ENCODE measurements around the gene CCSER1.
"Not testable (repeated sequence)": the region's sequence is repeated elsewhere in the genome, so short reads cannot be mapped to it uniquely, and the experiment has no call there.

The CCSER1 gene

GRCh38 chr4:91600301-91600700 is 1473.1 kb downstream of the CCSER1 start:
- H3K4me3 ChIP-seq (ENCODE audit: low read depth, low read length): no peak overlapping the region
- DNase-seq (ENCODE audit: low read depth, low spot score): no peak
- TF ChIP-seq CTCF (IDR thresholded peaks at IDR 0.05; ENCODE audit: low read depth, low read length): no peak
- in situ Hi-C loops (cut with HindIII; ENCODE audit: low sequenced_read_pairs): no loop called here

- DNase-seq (ENCODE audit: low read depth, low spot score): no peak
- TF ChIP-seq CTCF (IDR thresholded peaks at IDR 0.05; ENCODE audit: low read depth, low read length): no peak
- in situ Hi-C loops (cut with HindIII; ENCODE audit: low sequenced_read_pairs): no loop called here
- no peak overlapping the region for H3K4me3 ChIP-seq (ENCODE audit: low read depth, low read length)
These were observed 1474.2 kb downstream of the CCSER1 start for GRCh38 chr4:91601401-91601800.

GRCh38 chr4:91611782-91612181 is 1484.6 kb downstream of the CCSER1 start:
- H3K4me3 ChIP-seq (ENCODE audit: low read depth, low read length): no peak overlapping the region
- no peak for DNase-seq (ENCODE audit: low read depth, low spot score)
- TF ChIP-seq CTCF (IDR thresholded peaks at IDR 0.05; ENCODE audit: low read depth, low read length): no peak
- in situ Hi-C loops (cut with HindIII; ENCODE audit: low sequenced_read_pairs): no loop called here

GRCh38 chr4:91620952-91621351 is 1493.8 kb downstream of the CCSER1 start:
- TF ChIP-seq CTCF (IDR thresholded peaks at IDR 0.05; ENCODE audit: low read depth, low read length): no peak
- in situ Hi-C loops (cut with HindIII; ENCODE audit: low sequenced_read_pairs): no loop called here

GRCh38 chr4:91621446-91621845 is 1494.3 kb downstream of the CCSER1 start:
- TF ChIP-seq CTCF (IDR thresholded peaks at IDR 0.05; ENCODE audit: low read depth, low read length): no peak

More at GRCh38 chr4:91620952-91621351, 1493.8 kb downstream of the CCSER1 start:
- no peak for DNase-seq (ENCODE audit: low read depth, low spot score)
- no peak overlapping the region for H3K4me3 ChIP-seq (ENCODE audit: low read depth, low read length)

GRCh38 chr4:91622925-91623602 is 1495.9 kb downstream of the CCSER1 start:
- no peak for DNase-seq (ENCODE audit: low read depth, low spot score)
- no peak for TF ChIP-seq CTCF (IDR thresholded peaks at IDR 0.05; ENCODE audit: low read depth, low read length)
- H3K4me3 ChIP-seq (ENCODE audit: low read depth, low read length): no peak overlapping the region
- in situ Hi-C loops (cut with HindIII; ENCODE audit: low sequenced_read_pairs): no loop called here

More at GRCh38 chr4:91621446-91621845, 1494.3 kb downstream of the CCSER1 start:
- H3K4me3 ChIP-seq (ENCODE audit: low read depth, low read length): no peak overlapping the region
- in situ Hi-C loops (cut with HindIII; ENCODE audit: low sequenced_read_pairs): no loop called here
- no peak for DNase-seq (ENCODE audit: low read depth, low spot score)

- H3K4me3 ChIP-seq (ENCODE audit: low read depth, low read length); in situ Hi-C loops (cut with HindIII; ENCODE audit: low sequenced_read_pairs); DNase-seq (ENCODE audit: low read depth, low spot score): not testable (repeated sequence)
These were observed 1496.4 kb downstream of the CCSER1 start for GRCh38 chr4:91623603-91623967.

Measured in astrocyte of the spinal cord (primary cell).